GM23248 (cell line): ENCODE data around the gene OPALIN. TPM values are rescaled to one million over a fixed set of nuclear protein-coding genes. Genes with fewer than 3 reads are reported as not detected.
"Not testable (repeated sequence)": the region's sequence is repeated elsewhere in the genome, so short reads cannot be mapped to it uniquely, and the experiment has no call there.

Experiments used
- DNase-seq: peaks from one replicate; pipeline ENCODE4 v3.0.0-alpha.2; 2015
- H2AFZ ChIP-seq: fragments of 200-600 bp; sonication (generic); 2 replicates; pipeline ENCODE4 v1.6.1; 2016; ENCODE audit warnings: antibody characterized with exemption
- H3F3A ChIP-seq: fragments of 200-600 bp; sonication (generic); 2 replicates; pipeline ENCODE4 v1.6.1; 2016; ENCODE audit warnings: mild to moderate bottlenecking, antibody characterized with exemption, mixed run types; ENCODE audit not compliant: insufficient read depth
- H3K27ac ChIP-seq: fragments of 200-600 bp; sonication (generic); 2 replicates; pipeline ENCODE4 v1.5.1; 2016; ENCODE audit warnings: mild to moderate bottlenecking
- H3K27me3 ChIP-seq: fragments of 200-600 bp; sonication (generic); replicated peaks from 2 replicates; pipeline ENCODE4 v1.6.1; 2016; ENCODE audit warnings: mild to moderate bottlenecking; ENCODE audit not compliant: insufficient read depth
- H3K36me3 ChIP-seq: fragments of 200-600 bp; sonication (generic); 2 replicates; pipeline ENCODE4 v1.6.1; 2016; ENCODE audit warnings: low read depth, mild to moderate bottlenecking
- H3K4me1 ChIP-seq: fragments of 200-600 bp; sonication (generic); 2 replicates; pipeline ENCODE4 v1.6.1; 2016; ENCODE audit warnings: mild to moderate bottlenecking; ENCODE audit not compliant: insufficient read depth
- H3K4me2 ChIP-seq: fragments of 200-600 bp; sonication (generic); one replicate; pipeline ENCODE4 v1.6.1; 2016; ENCODE audit warnings: mild to moderate bottlenecking; ENCODE audit not compliant: unreplicated experiment
- H3K4me3 ChIP-seq: fragments of 200-600 bp; sonication (generic); 2 replicates; pipeline ENCODE4 v1.5.1; 2016; ENCODE audit warnings: mild to moderate bottlenecking
- H3K79me2 ChIP-seq: fragments of 200-600 bp; sonication (generic); 2 replicates; pipeline ENCODE4 v1.6.1; 2016; ENCODE audit warnings: mild to moderate bottlenecking; ENCODE audit not compliant: insufficient read depth
- H3K9ac ChIP-seq: fragments of 200-600 bp; sonication (generic); 2 replicates; pipeline ENCODE4 v1.6.1; 2016; ENCODE audit warnings: mild to moderate bottlenecking
- H3K9me2 ChIP-seq: fragments of 200-600 bp; sonication (generic); 2 replicates; pipeline ENCODE4 v1.6.1; 2016; ENCODE audit warnings: mixed run types, mild to moderate bottlenecking, moderate library complexity; ENCODE audit not compliant: insufficient read depth
- H3K9me3 ChIP-seq: fragments of 200-600 bp; sonication (generic); one replicate; pipeline ENCODE4 v1.6.1; 2017; ENCODE audit warnings: low read depth
- H4K20me1 ChIP-seq: fragments of 200-600 bp; sonication (generic); 2 replicates; pipeline ENCODE4 v1.6.0; 2016; ENCODE audit not compliant: insufficient read depth
- EZH2 ChIP-seq: fragments of 200-600 bp; sonication (generic); IDR thresholded peaks from 2 replicates; pipeline ENCODE4 v1.6.1; 2018; ENCODE audit warnings: antibody characterized with exemption, mild to moderate bottlenecking; ENCODE audit not compliant: insufficient read depth, poor library complexity, severe bottlenecking
- EZH2phosphoT487 ChIP-seq: fragments of 200-600 bp; sonication (generic); IDR thresholded peaks from 2 replicates; pipeline ENCODE4 v1.6.1; 2018; ENCODE audit warnings: antibody characterized with exemption, moderate library complexity, mild to moderate bottlenecking, low read depth; ENCODE audit not compliant: insufficient read depth
- WGBS, 2 experiments: methylation state at CpG; one replicate each; pipeline ENCODE4 v1.1.6; 2015 to 2017; ENCODE audit warnings: low lambda C conversion rate in 2 of 2, low coverage in 1 of 2; ENCODE audit errors: missing lambda C conversion rate in 2 of 2; 5-methylcytosine and 5-hydroxymethylcytosine counted together
- in situ Hi-C: fragments of 300-500 bp; cut with MboI; formaldehyde crosslinking; loops from 2 replicates; pipeline ENCODE4 v1.15.0; 2020
- polyA plus RNA-seq: library from polyadenylated mRNA; unstranded; fragments of >200 nt; fragmentation: Nextera tagmentation; extraction: Ambion mirVana; gene quantifications from 2 replicates; pipeline ENCODE4 v1.2.1, GENCODE V29; 2016
- total RNA-seq: library from RNA; depleted of rRNA; stranded (reverse); fragments of >200 nt; shearing (Covaris generic); gene quantifications from 2 replicates; pipeline ENCODE4 v1.2.3, GENCODE V29; 2014

The OPALIN gene
- total and polyA plus RNA-seq, 2 experiments from 2014 or later: not detected

GRCh38 chr10:96310321-96310669 is 48.5 kb downstream of the OPALIN start:
- no peak for DNase-seq
- no peaks in the 10 kb centered on the region for H4K20me1 ChIP-seq
- H3F3A ChIP-seq: no peaks in the 10 kb centered on the region
- no peaks in the 10 kb centered on the region; the same call in 1 of the 2 replicates for H3K27me3 ChIP-seq
- 0% methylated on average over 1 of the region's 1 CpG for WGBS, 2 experiments
- H3K9ac ChIP-seq: no peak overlapping the region
- H3K4me3 ChIP-seq: no peak overlapping the region
- no peaks in the 10 kb centered on the region for H3K9me3 ChIP-seq
- no peaks in the 10 kb centered on the region for H3K4me1 ChIP-seq
- H3K27ac ChIP-seq: no peak overlapping the region
- H3K9me2 ChIP-seq: no peaks in the 10 kb centered on the region
- no peak overlapping the region for H3K4me2 ChIP-seq
- H2AFZ ChIP-seq: no peak overlapping the region
- no peaks in the 10 kb centered on the region for H3K79me2 ChIP-seq
- H3K36me3 ChIP-seq: no peaks in the 10 kb centered on the region
- no peak for TF ChIP-seq EZH2
- no peak for TF ChIP-seq EZH2phosphoT487
- in situ Hi-C loops: no loop called here

- H2AFZ ChIP-seq: no peak overlapping the region
- H4K20me1 ChIP-seq: no peaks in the 10 kb centered on the region
- in situ Hi-C loops: no loop called here
- WGBS, 2 experiments: 10% methylated on average over 3 of the region's 3 CpGs
- no peaks in the 10 kb centered on the region for H3F3A ChIP-seq
- no peak for DNase-seq
- TF ChIP-seq EZH2phosphoT487: no peak
- no peak for TF ChIP-seq EZH2
- H3K4me1 ChIP-seq: no peaks in the 10 kb centered on the region
- no peaks in the 10 kb centered on the region for H3K9me2 ChIP-seq
- no peak overlapping the region for H3K4me3 ChIP-seq
- no peak overlapping the region for H3K27ac ChIP-seq
- H3K36me3 ChIP-seq: no peaks in the 10 kb centered on the region
- no peaks in the 10 kb centered on the region; the same call in 1 of the 2 replicates for H3K27me3 ChIP-seq
- no peaks in the 10 kb centered on the region for H3K9me3 ChIP-seq
- no peaks in the 10 kb centered on the region for H3K79me2 ChIP-seq
- no peak overlapping the region for H3K9ac ChIP-seq
- H3K4me2 ChIP-seq: no peak overlapping the region
Measured at GRCh38 chr10:96309628-96310320, 49.0 kb downstream of the OPALIN start.

GRCh38 chr10:96308854-96309253 is 49.9 kb downstream of the OPALIN start:
- H3F3A ChIP-seq, H3K27me3 ChIP-seq, H3K4me2 ChIP-seq, H3K36me3 ChIP-seq, H3K4me1 ChIP-seq, DNase-seq, H3K27ac ChIP-seq, H3K9me2 ChIP-seq, H2AFZ ChIP-seq, in situ Hi-C loops, H3K4me3 ChIP-seq, H4K20me1 ChIP-seq, H3K9me3 ChIP-seq, H3K79me2 ChIP-seq, H3K9ac ChIP-seq: not testable (repeated sequence)
- 21 to 28% methylated on average over 4 of the region's 4 CpGs for WGBS, 2 experiments

GRCh38 chr10:96306516-96306915 is 52.3 kb downstream of the OPALIN start:
- TF ChIP-seq EZH2 (no peak), EZH2phosphoT487 (no peak)
- no peaks in the 10 kb centered on the region for H3K9me2 ChIP-seq
- 67 to 72% methylated on average over 8 of the region's 8 CpGs for WGBS, 2 experiments
- H3K4me1 ChIP-seq: no peaks in the 10 kb centered on the region
- H3K27ac ChIP-seq: no peak overlapping the region
- H4K20me1 ChIP-seq: no peaks in the 10 kb centered on the region
- in situ Hi-C loops: no loop called here
- H3F3A ChIP-seq: no peaks in the 10 kb centered on the region
- H3K4me2 ChIP-seq: no peak overlapping the region
- H2AFZ ChIP-seq: no peak overlapping the region
- no peaks in the 10 kb centered on the region; the same call in 1 of the 2 replicates for H3K27me3 ChIP-seq
- H3K4me3 ChIP-seq: no peak overlapping the region
- H3K36me3 ChIP-seq: no peaks in the 10 kb centered on the region
- DNase-seq: no peak
- no peak overlapping the region for H3K9ac ChIP-seq
- no peaks in the 10 kb centered on the region for H3K9me3 ChIP-seq
- no peaks in the 10 kb centered on the region for H3K79me2 ChIP-seq

- 48 to 53% methylated on average over 3 of the region's 3 CpGs for WGBS, 2 experiments
- H3K9me2 ChIP-seq: no peaks in the 10 kb centered on the region
Measured at GRCh38 chr10:96305019-96305418, 53.8 kb downstream of the OPALIN start.

More at GRCh38 chr10:96305019-96305418, 53.8 kb downstream of the OPALIN start:
- Histone ChIP-seq H3K9ac (no peak overlapping the region), H3K4me3 (no peak overlapping the region), H3K79me2 (no peaks in the 10 kb centered on the region), H3K27ac (no peak overlapping the region), H3K4me2 (no peak overlapping the region), H2AFZ (no peak overlapping the region), H3K9me3 (no peaks in the 10 kb centered on the region), H3F3A (no peaks in the 10 kb centered on the region), H3K27me3 (peaks cover 11% of the 10 kb centered on the region; the same call in 1 of the 2 replicates), H4K20me1 (no peaks in the 10 kb centered on the region), H3K36me3 (no peaks in the 10 kb centered on the region), H3K4me1 (no peaks in the 10 kb centered on the region)
- no peak for TF ChIP-seq EZH2
- TF ChIP-seq EZH2phosphoT487: no peak
- no peak for DNase-seq
- in situ Hi-C loops: no loop called here
